HG03066 (cell line): Measurements from ENCODE around the gene RIMS4.

Experiments used
- ATAC-seq: cut with Tn5 transposase; IDR thresholded peaks from one replicate; pipeline ENCODE4 v1.9.1; 2021; ENCODE audit warnings: low read depth; ENCODE audit not compliant: unreplicated experiment

The RIMS4 gene

DNA sequence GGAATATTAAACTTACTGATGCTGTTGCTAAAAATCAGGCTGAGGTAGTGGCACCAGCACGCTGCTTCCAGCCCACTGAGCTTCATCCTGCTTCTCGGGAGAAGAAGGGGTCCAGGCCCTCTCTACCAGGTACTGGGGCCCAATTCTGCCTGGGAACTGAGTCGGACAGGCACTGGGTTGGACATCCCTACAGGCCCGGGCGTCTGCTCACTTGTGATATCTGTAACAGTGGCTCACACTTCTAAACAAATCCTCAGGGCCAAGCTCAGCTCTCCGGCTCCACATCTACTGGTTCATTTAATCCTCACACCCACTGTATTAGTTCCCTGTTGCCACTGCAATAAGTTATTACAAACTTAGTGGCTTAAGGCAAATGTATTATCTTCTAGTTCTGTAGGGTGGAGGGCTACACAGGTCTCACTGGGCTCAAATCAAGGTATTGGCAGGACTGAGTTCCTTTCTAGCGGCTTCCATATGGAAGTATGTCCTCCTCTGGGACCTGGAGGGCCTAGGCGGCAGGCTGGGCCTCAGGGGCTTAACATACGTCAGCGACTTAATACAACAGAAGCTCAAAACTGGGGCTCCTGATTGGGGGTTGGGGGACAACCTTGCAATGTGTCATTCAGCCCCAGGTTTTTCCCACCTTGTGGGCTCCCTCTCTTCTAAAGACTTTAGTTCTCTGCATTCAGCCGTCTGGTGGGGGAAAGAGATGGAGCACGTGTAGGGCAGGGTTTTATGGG, 66.3 kb downstream of the RIMS4 start:
- no peak for ATAC-seq

DNA sequence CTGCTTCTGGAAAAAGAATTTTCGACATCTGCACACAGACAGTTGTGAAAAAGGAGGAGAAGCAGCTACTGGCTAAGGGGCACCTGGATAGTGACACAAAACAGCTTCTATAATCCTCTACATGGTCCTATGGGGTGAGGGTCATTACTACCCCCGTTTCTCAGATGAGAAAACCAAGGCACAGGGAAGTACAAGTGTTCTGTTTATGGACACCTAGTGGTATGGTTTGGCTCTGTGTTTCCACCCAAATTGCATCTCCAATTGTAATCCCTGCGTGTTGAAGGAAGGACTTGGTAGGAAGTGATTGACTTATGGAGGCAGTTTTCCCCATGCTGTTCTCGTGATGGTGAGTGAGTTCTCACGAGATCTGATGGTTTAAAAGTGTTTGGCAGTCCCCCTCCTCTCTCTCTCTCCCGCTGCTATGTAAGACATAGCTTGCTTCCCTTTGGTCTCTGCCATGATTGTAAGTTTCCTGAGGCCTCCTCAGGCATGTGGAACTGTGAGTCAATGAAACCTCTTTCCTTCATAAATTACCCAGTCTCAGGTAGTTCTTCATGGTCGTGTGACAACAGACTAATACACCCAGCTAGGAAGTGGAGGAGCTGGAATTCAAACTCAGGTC, 67.2 kb downstream of the RIMS4 start:
- ATAC-seq: no peak

DNA sequence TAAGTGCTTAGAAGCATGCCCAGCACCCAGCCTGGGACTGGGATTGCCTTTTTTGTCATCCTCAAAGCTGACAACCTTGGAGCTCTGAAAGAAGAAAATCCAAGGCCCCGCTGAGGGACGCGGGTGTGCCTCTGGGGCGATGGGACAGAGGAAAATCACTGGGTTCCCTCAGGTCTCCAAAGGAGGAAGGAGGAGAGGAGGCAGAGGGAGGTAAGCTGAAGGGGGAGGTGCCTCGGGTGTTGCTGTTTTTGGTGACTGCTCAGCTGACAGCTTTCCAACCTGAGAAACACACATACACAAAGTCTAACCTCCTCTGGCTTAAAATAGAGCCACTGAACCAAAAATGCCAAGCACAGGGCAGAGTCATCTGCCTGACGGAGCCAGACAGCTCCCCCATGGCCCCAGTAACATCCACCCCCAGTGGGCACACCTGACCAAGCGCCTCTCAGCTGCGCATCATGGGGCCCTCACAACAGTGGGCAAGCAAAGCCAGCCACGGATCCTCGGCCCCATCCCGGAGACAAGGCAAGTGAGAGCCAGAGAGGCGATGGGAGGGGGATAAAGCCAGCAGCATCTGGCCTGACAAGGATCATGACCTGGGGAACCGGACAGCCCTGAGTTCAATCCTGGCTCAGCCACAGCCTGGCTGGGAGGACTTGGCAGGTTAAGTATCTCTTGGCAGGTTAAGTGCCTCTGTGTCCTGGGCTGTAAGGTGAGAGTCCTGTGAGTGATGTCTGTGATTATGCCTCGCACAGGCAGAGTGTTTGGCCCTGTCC, 67.9 kb downstream of the RIMS4 start:
- no peak for ATAC-seq

- ATAC-seq: no peak
These were observed 70.4 kb downstream of the RIMS4 start for GRCh38 chr20:44739942-44740341.

- ATAC-seq: no peak
These were observed 71.4 kb downstream of the RIMS4 start for GRCh38 chr20:44738813-44739477.

GRCh38 chr20:44737116-44737515, 73.2 kb downstream of the RIMS4 start:
- ATAC-seq: no peak

GRCh38 chr20:44736170-44737021, 74.0 kb downstream of the RIMS4 start:
- no peak for ATAC-seq

- no peak for ATAC-seq
These were observed 74.6 kb downstream of the RIMS4 start for GRCh38 chr20:44735816-44736169.

DNA sequence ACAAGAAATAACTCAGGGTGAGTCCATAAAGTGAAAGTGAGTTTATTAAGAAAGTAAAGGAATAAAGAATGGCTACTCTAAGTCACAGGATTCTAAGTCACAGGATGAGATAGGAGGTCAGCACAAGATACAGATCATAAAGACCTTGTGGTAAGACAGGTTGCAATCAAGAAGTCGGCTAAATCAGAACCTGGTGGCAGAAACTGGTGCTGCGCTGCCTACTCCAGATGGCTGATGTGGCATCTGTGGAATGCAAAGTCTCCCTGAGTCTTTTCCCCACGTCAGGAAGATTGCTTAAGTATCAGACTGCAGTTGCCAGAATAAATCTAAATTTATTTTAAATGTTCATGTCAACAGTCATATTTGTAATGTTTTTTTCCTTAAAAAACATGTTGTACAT, 75.4 kb downstream of the RIMS4 start:
- ATAC-seq: no peak

DNA sequence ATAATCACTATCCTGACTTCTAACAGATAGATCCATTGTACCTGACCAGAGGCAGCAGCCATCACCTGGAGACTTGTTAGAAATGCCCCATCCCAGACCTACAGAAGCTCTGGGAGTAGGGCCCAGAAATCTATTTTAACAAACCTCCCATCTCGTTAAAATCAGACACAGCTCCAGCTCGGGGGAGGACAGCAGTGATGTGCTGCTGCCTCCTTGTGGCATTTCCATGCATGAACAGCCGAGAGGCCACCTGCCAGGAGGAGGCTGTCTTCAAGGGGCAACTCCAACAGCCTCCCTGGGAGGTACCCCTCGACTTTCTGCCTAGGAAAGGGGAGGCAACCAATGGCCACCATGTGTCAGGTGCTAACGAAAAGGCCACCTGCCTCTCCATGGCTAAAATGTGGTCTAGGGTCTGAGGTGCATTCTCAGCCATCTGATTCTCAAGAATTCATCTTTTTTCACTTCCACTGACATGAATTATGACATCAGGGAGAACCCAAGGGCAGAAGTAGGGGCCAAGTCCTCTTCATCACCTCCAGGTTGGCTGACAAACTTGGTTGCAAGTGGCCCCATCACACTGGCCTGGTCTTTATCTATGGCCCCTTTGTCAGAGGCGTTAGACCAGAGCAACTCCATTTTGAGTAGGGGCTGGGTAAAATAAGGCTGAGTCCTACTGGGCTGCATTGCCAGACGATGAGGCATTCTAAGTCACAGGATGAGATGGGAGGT, 76.8 kb downstream of the RIMS4 start:
- ATAC-seq: no peak

GRCh38 chr20:44732327-44732726, 78.0 kb downstream of the RIMS4 start:
- ATAC-seq: no peak

- no peak for ATAC-seq
These were observed 78.7 kb downstream of the RIMS4 start for GRCh38 chr20:44731657-44732056.

DNA sequence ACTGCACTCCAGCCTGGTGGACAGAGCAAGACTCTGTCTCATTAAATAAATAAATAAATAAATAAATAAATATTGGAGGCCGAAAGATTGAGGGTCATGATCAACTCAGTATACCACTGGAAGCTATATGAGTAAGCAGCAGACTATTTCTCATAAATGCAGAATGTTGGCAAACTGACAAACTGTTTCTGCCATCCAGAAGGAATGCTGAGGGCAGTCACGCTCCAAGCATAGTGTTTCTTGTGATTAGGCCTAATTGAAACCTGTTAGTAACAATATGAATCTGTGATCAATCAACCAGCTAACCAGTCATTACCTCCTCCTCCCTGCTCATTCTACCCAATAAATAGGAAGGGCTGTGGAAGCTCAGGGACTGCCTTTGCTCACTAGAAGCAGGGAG, 79.9 kb downstream of the RIMS4 start:
- ATAC-seq: no peak

GRCh38 chr20:44728801-44729443, 81.4 kb downstream of the RIMS4 start:
- no peak for ATAC-seq

DNA sequence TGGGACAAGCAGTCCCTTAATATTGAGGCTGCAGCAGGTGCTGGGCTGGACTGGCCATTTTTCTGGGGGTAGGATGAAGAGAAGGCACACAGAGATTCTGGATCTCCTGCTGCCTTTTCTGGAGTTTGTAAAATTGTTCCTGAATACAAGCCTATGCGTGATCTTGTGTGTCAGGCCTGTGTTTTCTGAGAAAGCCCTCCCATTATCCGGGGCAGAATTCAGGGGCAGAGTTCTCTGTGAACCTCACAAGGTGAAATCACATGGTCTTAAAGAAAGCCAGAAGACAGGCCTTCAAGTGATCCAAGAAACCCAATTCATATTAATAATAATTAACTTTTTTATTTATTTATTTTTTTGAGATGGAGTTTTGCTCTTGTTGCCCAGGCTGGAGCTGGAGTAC, 82.7 kb downstream of the RIMS4 start:
- ATAC-seq: no peak

- ATAC-seq: no peak
These were observed 83.3 kb downstream of the RIMS4 start for GRCh38 chr20:44727039-44727438.

DNA sequence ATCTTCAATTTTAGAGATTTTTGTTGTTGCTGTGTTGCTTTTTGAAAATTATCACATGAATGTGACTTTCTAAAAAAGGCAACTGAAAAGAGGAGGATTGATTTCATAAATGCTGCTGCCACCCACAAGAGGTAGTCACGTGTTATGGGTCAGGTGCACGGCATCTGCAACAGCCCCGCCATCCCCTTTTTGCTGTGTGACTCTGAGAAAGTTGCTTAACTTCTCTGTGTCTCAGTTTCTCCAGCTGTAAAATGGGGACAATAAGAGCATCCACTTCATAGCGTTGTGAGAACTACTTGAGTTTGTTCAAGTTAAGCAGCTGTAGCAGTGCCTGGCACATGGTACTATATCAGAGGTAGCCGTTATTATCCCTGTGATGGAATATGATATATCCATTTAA, 84.5 kb downstream of the RIMS4 start:
- no peak for ATAC-seq

GRCh38 chr20:44724423-44725091, 85.8 kb downstream of the RIMS4 start:
- no peak for ATAC-seq
